Parathyroid adenoma (tissue), 2 donors: ENCODE results near the gene DHX57.

Experiments used
- H2AFZ ChIP-seq: fragments of 300-600 bp; sonication (generic); one replicate; pipeline ENCODE4 v1.7.0; 2017; ENCODE audit warnings: antibody characterized with exemption, mild to moderate bottlenecking
- H3K27ac ChIP-seq: fragments of 300-600 bp; sonication (generic); one replicate; pipeline ENCODE4 v1.7.0; 2017
- H3K27me3 ChIP-seq: fragments of 300-600 bp; sonication (generic); one replicate; pipeline ENCODE4 v1.7.0; 2017; ENCODE audit warnings: low read length; ENCODE audit not compliant: control insufficient read depth, insufficient read depth
- H3K36me3 ChIP-seq: fragments of 300-600 bp; sonication (generic); one replicate; pipeline ENCODE4 v1.7.0; 2017; ENCODE audit warnings: low read length; ENCODE audit not compliant: control insufficient read depth, insufficient read depth
- H3K4me1 ChIP-seq: fragments of 300-600 bp; sonication (generic); one replicate; pipeline ENCODE4 v1.7.0; 2017; ENCODE audit warnings: control low read depth
- H3K4me2 ChIP-seq: fragments of 300-600 bp; sonication (generic); one replicate; pipeline ENCODE4 v1.7.0; 2017; ENCODE audit warnings: low read length
- H3K4me3 ChIP-seq: fragments of 300-600 bp; sonication (generic); one replicate; pipeline ENCODE4 v1.7.0; 2017; ENCODE audit warnings: low read depth, low read length
- H3K79me2 ChIP-seq: fragments of 300-600 bp; sonication (generic); one replicate; pipeline ENCODE4 v1.7.0; 2017; ENCODE audit warnings: control low read depth
- H3K9ac ChIP-seq: fragments of 300-600 bp; sonication (generic); one replicate; pipeline ENCODE4 v1.7.0; 2017; ENCODE audit warnings: mild to moderate bottlenecking
- H3K9me3 ChIP-seq: fragments of 300-600 bp; sonication (generic); one replicate; pipeline ENCODE4 v1.7.0; 2017; ENCODE audit warnings: low read length; ENCODE audit not compliant: control insufficient read depth
- TF ChIP-seq, protein P1 (sequence below): fragments of 300-600 bp; sonication (generic); IDR thresholded peaks from one replicate; pipeline ENCODE4 v1.7.0; 2017; ENCODE audit warnings: antibody characterized with exemption, mild to moderate bottlenecking
- donor health status: primary hyperparathyroidism.

The DHX57 gene

DNA sequence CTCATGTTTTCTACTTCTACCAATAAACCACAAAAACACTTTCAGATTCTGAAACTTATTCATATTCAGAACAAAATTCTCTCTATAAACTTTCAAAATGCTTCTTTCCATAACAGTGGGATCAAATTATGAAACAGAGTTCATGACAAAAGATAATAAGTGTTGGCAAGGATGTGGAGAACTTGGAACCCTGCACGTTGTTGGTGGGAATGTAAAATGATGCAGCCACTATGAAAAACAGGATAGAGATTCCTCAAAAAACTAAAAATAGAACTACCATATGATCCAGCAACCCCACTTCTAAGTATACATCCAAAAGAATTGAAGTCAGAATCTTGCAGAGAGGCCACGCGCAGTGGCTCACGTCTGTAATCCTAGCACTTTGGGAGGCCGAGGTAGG is 52.3 kb downstream of the DHX57 start:
- no peaks in the 10 kb centered on the region for H3K9me3 ChIP-seq
- H3K27ac ChIP-seq: no peak overlapping the region
- H3K36me3 ChIP-seq: no peaks in the 10 kb centered on the region
- H3K27me3 ChIP-seq: no peaks in the 10 kb centered on the region
- no peak overlapping the region for H3K9ac ChIP-seq
- H3K79me2 ChIP-seq: no peaks in the 10 kb centered on the region
- no peak overlapping the region for H3K4me3 ChIP-seq
- H3K4me2 ChIP-seq: no peak overlapping the region
- TF ChIP-seq, protein P1, sequence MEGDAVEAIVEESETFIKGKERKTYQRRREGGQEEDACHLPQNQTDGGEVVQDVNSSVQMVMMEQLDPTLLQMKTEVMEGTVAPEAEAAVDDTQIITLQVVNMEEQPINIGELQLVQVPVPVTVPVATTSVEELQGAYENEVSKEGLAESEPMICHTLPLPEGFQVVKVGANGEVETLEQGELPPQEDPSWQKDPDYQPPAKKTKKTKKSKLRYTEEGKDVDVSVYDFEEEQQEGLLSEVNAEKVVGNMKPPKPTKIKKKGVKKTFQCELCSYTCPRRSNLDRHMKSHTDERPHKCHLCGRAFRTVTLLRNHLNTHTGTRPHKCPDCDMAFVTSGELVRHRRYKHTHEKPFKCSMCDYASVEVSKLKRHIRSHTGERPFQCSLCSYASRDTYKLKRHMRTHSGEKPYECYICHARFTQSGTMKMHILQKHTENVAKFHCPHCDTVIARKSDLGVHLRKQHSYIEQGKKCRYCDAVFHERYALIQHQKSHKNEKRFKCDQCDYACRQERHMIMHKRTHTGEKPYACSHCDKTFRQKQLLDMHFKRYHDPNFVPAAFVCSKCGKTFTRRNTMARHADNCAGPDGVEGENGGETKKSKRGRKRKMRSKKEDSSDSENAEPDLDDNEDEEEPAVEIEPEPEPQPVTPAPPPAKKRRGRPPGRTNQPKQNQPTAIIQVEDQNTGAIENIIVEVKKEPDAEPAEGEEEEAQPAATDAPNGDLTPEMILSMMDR: no peak
- no peaks in the 10 kb centered on the region for H3K4me1 ChIP-seq
- H2AFZ ChIP-seq: no peak overlapping the region

DNA sequence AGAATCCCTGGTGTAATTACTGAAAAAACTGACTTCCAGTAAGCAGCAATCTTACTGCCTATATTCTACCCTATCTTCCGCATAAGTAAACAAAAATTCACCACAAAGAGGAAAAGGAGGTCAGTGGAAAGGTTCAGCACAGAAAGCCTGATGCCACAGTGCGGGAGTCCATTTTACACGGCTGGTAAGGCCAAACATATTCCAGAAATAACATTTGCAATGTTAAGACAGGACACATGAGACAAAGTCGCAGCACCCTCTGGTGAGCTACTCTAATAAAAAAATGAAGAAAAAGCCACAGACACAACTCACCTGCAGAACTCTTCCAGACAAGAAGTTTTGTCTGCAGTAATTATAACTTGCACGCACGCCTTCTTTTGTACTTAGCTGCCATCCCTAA is 57.2 kb downstream of the DHX57 start:
- Histone ChIP-seq H3K27ac (no peak overlapping the region), H3K4me2 (no peak overlapping the region), H3K27me3 (no peaks in the 10 kb centered on the region), H3K79me2 (no peaks in the 10 kb centered on the region), H2AFZ (no peak overlapping the region), H3K9ac (no peak overlapping the region), H3K9me3 (no peaks in the 10 kb centered on the region), H3K4me1 (no peaks in the 10 kb centered on the region), H3K36me3 (no peaks in the 10 kb centered on the region), H3K4me3 (no peak overlapping the region)
- TF ChIP-seq, protein P1: no peak

DNA sequence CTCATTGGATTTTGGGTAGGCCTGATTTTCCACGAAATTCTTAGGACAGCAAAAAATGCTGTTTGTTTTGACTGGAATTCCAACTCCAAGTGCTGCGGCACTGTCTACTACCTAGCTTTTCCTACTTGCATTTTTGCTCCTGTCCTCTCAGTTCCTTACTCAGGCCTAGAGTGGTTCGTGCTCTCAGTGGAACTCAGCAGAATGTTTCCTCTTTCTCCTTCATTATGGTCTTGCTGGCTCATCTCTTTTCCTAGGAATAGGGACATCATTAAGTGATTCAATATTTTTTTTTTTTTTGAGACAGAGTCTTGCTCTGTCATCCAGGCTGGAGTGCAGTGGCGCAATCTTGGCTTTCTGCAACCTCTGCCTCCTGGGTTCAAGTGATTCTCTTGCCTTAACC is 59.8 kb downstream of the DHX57 start:
- no peaks in the 10 kb centered on the region for H3K4me1 ChIP-seq
- no peaks in the 10 kb centered on the region for H3K36me3 ChIP-seq
- TF ChIP-seq, protein P1: no peak

DNA sequence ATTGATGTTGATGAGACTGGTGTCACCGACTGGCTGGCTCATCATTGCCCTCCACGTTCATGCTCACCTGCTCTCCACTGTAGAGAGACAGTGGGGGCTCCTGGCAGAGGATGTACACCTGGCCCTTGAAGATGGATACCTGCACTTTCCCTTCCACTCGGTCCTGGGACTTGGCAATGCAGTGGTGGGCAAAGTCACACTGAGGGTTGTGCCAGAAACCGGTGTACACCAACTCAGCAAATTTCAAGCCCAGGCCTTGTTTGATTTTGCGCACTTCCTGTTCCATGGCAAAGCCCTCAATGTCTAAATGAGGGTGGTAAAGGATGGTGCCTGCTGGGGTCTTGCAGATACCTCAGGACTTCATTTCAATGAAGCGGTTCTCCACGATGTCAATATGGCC is 65.2 kb downstream of the DHX57 start:
- Histone ChIP-seq H3K27ac (no peak overlapping the region), H3K27me3 (no peaks in the 10 kb centered on the region), H2AFZ (no peak overlapping the region), H3K36me3 (no peaks in the 10 kb centered on the region), H3K79me2 (no peaks in the 10 kb centered on the region), H3K4me1 (no peaks in the 10 kb centered on the region), H3K9me3 (no peaks in the 10 kb centered on the region), H3K9ac (no peak overlapping the region), H3K4me2 (no peak overlapping the region), H3K4me3 (no peak overlapping the region)
- TF ChIP-seq, protein P1: no peak

More for the DNA sequence above, 59.8 kb downstream of the DHX57 start:
- Histone ChIP-seq H3K27me3 (no peaks in the 10 kb centered on the region), H2AFZ (no peak overlapping the region), H3K27ac (no peak overlapping the region), H3K9me3 (no peaks in the 10 kb centered on the region), H3K4me2 (no peak overlapping the region), H3K9ac (no peak overlapping the region), H3K79me2 (no peaks in the 10 kb centered on the region), H3K4me3 (no peak overlapping the region)

DNA sequence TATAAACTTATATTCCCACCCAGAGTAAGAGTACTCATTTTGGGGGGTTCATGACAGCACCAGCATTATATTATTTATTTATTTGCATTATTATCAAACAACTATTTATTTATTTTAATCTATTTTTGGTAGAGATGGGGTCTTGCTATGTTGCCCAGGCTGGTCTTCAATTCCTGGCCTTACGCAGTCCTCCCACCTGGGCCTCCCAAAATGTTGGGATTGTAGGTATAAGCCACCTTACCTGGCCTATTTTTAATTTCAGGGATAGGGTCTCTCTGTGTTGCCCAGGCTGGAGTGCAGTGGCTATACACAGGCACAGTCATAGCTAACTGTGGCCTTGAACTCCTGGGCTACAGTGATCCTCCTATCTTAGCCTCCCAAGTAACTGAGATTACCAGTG is 67.1 kb downstream of the DHX57 start:
- H3K9me3 ChIP-seq: no peaks in the 10 kb centered on the region
- TF ChIP-seq, protein P1: no peak
- H3K27ac ChIP-seq: no peak overlapping the region
- H2AFZ ChIP-seq: no peak overlapping the region
- H3K79me2 ChIP-seq: no peaks in the 10 kb centered on the region
- H3K36me3 ChIP-seq: no peaks in the 10 kb centered on the region
- H3K27me3 ChIP-seq: no peaks in the 10 kb centered on the region
- H3K4me2 ChIP-seq: no peak overlapping the region
- H3K4me3 ChIP-seq: no peak overlapping the region
- H3K4me1 ChIP-seq: no peaks in the 10 kb centered on the region
- no peak overlapping the region for H3K9ac ChIP-seq
